Muscle layer of duodenum (tissue), 2 donors: ENCODE results near the gene PIEZO1.

Experiments used
- H3K27ac ChIP-seq: one replicate; pipeline ENCODE4 v1.7.0; 2013; ENCODE audit warnings: mild to moderate bottlenecking, low read length
- H3K27me3 ChIP-seq: one replicate; pipeline ENCODE4 v1.7.0; 2013; ENCODE audit warnings: low read depth, mild to moderate bottlenecking, control low read depth, low read length
- H3K36me3 ChIP-seq, 2 donors: one replicate each; pipeline ENCODE4 v1.7.0; 2013; ENCODE audit warnings: low read length in 2 of 2, control low read depth in 1 of 2, mild to moderate bottlenecking in 1 of 2; ENCODE audit not compliant: insufficient read depth in 2 of 2, control insufficient read depth in 1 of 2
- H3K4me1 ChIP-seq, 2 donors: one replicate each; pipeline ENCODE4 v1.7.0; 2013; ENCODE audit warnings: low read length in 2 of 2, mild to moderate bottlenecking in 2 of 2, control low read depth in 1 of 2, moderate library complexity in 1 of 2; ENCODE audit not compliant: insufficient read depth in 2 of 2, control insufficient read depth in 1 of 2
- H3K4me3 ChIP-seq, 2 donors: one replicate each; pipeline ENCODE4 v1.7.0; 2013; ENCODE audit warnings: low read length in 2 of 2, low read depth in 1 of 2, mild to moderate bottlenecking in 1 of 2
- H3K9me3 ChIP-seq, 2 donors: one replicate each; pipeline ENCODE4 v1.7.0; 2013; ENCODE audit warnings: low read length in 2 of 2, control low read depth in 1 of 2, mild to moderate bottlenecking in 1 of 2; ENCODE audit not compliant: control insufficient read depth in 1 of 2
- donor health status: healthy.

PIEZO1 gene

GRCh38 chr16:88705801-88706228 lies 79.2 kb downstream of the PIEZO1 start:
- Histone ChIP-seq H3K4me1 (peaks cover 12 to 41% of the 10 kb centered on the region in 2 donors), H3K27me3 (no peaks in the 10 kb centered on the region), H3K27ac (peak overlapping the region; percentile 56), H3K4me3 (peak overlapping the region; percentile 70 to 98), H3K36me3 (peaks cover 0 to 2% of the 10 kb centered on the region in 2 donors), H3K9me3 (no peaks in the 10 kb centered on the region)

DNA sequence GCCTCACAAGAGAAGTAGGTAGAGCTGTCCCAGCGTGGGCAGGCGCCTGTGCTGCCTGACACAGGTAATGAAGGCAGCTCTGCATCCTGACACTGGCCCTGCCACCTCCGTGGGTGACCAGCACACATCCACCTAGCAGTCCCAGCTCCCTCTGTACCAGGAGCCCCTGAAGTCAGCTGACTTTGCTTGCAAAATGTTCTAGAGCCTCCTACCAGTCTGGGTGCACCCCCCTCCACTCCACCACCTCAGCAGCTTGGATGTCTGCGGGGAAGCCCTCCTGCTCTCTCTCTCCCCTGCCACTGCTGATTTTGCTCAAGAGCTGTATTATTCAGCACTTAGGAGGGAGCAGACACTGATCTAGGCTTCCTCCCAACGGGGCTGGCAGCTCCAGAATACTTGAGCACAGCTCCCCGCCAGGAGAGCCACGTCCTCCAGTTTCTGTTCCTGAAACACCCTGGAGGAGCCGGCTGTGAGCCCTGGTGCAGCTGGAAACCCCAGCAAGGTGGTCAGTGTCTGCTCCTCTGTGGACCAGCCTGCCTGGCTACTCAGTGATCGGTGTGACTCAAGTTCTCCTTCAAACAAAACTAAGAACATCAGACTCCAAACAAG lies 79.8 kb downstream of the PIEZO1 start:
- H3K9me3 ChIP-seq = no peaks in the 10 kb centered on the region

GRCh38 chr16:88703486-88704309 lies 81.3 kb downstream of the PIEZO1 start:
- Histone ChIP-seq H3K36me3 (peaks cover 0 to 23% of the 10 kb centered on the region in 2 donors), H3K9me3 (no peaks in the 10 kb centered on the region), H3K27me3 (no peaks in the 10 kb centered on the region), H3K4me1 (peaks cover 12 to 53% of the 10 kb centered on the region in 2 donors), H3K27ac (peak overlapping the region; percentile 14), H3K4me3 (peak overlapping the region; percentile 9 to 26)

More for the DNA sequence above, 79.8 kb downstream of the PIEZO1 start:
- peak overlapping the region; percentile 70 to 98 for H3K4me3 ChIP-seq
- H3K27ac ChIP-seq = peak overlapping the region; percentile 56
- H3K27me3 ChIP-seq = no peaks in the 10 kb centered on the region
- H3K36me3 ChIP-seq = peaks cover 0 to 8% of the 10 kb centered on the region in 2 donors
- peaks cover 12 to 47% of the 10 kb centered on the region in 2 donors for H3K4me1 ChIP-seq

- peak overlapping the region; percentile 26 to 44 for H3K4me3 ChIP-seq
Measured at GRCh38 chr16:88702371-88703210, 82.4 kb downstream of the PIEZO1 start.

GRCh38 chr16:88701581-88702370 lies 83.2 kb downstream of the PIEZO1 start:
- H3K27me3 ChIP-seq = no peaks in the 10 kb centered on the region
- H3K4me1 ChIP-seq = peaks cover 5 to 44% of the 10 kb centered on the region in 2 donors
- H3K9me3 ChIP-seq = no peaks in the 10 kb centered on the region
- peaks cover 0 to 42% of the 10 kb centered on the region in 2 donors for H3K36me3 ChIP-seq
- H3K4me3 ChIP-seq = peak overlapping the region in 1 of 2 donors; percentile 44
- H3K27ac ChIP-seq = no peak overlapping the region

More at GRCh38 chr16:88702371-88703210, 82.4 kb downstream of the PIEZO1 start:
- no peak overlapping the region for H3K27ac ChIP-seq
- H3K27me3 ChIP-seq = no peaks in the 10 kb centered on the region
- H3K4me1 ChIP-seq = peaks cover 12 to 52% of the 10 kb centered on the region in 2 donors
- peaks cover 0 to 34% of the 10 kb centered on the region in 2 donors for H3K36me3 ChIP-seq
- no peaks in the 10 kb centered on the region for H3K9me3 ChIP-seq

DNA sequence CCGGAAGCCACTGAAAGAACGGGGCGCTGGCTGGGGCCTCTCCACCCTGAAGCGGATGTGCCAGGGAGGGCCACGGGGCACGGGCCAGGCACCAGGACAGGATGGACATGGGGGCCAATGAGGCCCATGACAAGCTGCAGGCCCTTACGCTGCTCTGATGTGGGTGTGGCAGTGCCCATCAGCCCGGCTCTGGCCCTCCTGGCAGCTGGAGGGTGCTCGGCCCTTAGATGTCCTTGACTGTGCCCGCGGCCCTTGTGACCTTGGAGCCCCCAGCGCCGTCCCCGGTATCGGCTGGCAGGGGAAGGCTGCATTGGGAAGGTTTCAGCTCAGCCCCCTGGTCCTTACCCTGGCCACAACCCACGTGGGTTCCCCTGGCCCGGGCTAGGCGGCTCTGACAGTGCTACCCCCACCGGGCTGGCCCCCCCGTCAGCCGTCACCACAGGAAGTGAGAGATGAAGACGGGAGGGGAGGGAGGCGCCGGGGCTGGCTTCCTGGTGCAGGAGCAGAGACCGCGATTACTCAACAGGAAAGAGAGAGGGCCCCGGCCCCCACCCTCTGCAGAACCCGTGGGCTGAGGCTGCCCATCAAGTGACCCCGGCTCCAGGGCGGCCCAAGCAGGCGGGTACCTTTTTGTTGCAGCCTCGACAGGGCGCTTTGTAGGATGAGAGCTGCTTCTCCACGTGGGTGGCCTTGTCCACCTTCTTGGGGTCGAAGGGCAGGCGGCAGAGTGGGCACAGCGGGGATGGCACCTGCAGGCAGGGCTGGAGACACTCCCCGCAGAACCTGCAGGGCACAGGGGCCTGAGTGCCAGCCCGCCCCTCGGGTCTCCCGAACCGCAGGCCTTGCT lies 84.2 kb downstream of the PIEZO1 start:
- no peaks in the 10 kb centered on the region for H3K27me3 ChIP-seq
- no peak overlapping the region for H3K27ac ChIP-seq
- no peaks in the 10 kb centered on the region for H3K9me3 ChIP-seq
- H3K4me3 ChIP-seq = peak overlapping the region in 1 of 2 donors; percentile 44
- H3K4me1 ChIP-seq = peaks cover 5 to 42% of the 10 kb centered on the region in 2 donors
- peaks cover 0 to 51% of the 10 kb centered on the region in 2 donors for H3K36me3 ChIP-seq

GRCh38 chr16:88700322-88700635 lies 84.7 kb downstream of the PIEZO1 start:
- Histone ChIP-seq H3K9me3 (no peaks in the 10 kb centered on the region), H3K27me3 (no peaks in the 10 kb centered on the region), H3K4me1 (peaks cover 4 to 39% of the 10 kb centered on the region in 2 donors), H3K36me3 (peaks cover 0 to 56% of the 10 kb centered on the region in 2 donors), H3K4me3 (peak overlapping the region in 1 of 2 donors; percentile 25), H3K27ac (no peak overlapping the region)

GRCh38 chr16:88699180-88699579 lies 85.8 kb downstream of the PIEZO1 start:
- H3K4me1 ChIP-seq = peaks cover 0 to 32% of the 10 kb centered on the region in 2 donors
- H3K4me3 ChIP-seq = no peak overlapping the region
- no peaks in the 10 kb centered on the region for H3K27me3 ChIP-seq
- no peaks in the 10 kb centered on the region for H3K9me3 ChIP-seq
- H3K27ac ChIP-seq = no peak overlapping the region
- H3K36me3 ChIP-seq = peaks cover 0 to 56% of the 10 kb centered on the region in 2 donors

DNA sequence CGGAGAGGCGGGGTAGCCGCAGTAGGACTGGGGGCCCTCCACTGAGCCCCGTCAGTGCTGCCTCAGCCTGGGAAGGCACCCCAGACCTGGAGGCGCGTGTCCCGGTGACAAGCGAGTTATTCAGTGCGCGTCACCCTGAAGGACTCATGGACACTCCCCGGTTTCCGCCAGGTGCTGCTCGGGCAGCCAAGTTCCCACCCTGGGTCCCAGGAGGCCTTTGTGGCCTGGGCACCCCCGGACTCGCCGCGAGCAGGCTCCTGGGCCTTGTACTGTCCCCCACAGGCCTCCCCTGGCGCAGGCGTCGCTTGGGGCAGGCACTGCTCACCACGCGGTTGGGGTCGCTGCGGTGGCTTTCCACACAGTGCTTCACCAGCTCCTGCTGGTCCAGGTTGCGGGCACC lies 86.4 kb downstream of the PIEZO1 start:
- Histone ChIP-seq H3K27me3 (no peaks in the 10 kb centered on the region), H3K4me1 (peaks cover 0 to 32% of the 10 kb centered on the region in 2 donors), H3K9me3 (no peaks in the 10 kb centered on the region), H3K27ac (no peak overlapping the region), H3K36me3 (peaks cover 0 to 56% of the 10 kb centered on the region in 2 donors), H3K4me3 (no peak overlapping the region)
